DMS114 treated with DMSO at 0.1 percent for 48 hours (cell line): ENCODE results near the gene SH3GL2.
A peak's percentile ranks its signal among the peaks of the same experiment; 100 is the strongest.

Experiments
- DNase-seq: peaks from one replicate; lab custom pipeline; 2025; ENCODE audit not compliant: unreplicated experiment; lab: John Stamatoyannopoulos, UW

Gene SH3GL2

GRCh38 chr9:17578911-17579793, at the start of gene SH3GL2:
SH3GL2 (plus strand) TSS chr9:17579066.
- DNase-seq, result peak; percentile 8

GRCh38 chr9:17531642-17532254, 47.1 kb upstream of the SH3GL2 start:
- peak; percentile 22 for DNase-seq

- no peak for DNase-seq
Observed at GRCh38 chr9:17532461-17532860, 46.4 kb upstream of the SH3GL2 start.

GRCh38 chr9:17535176-17535575, 43.7 kb upstream of the SH3GL2 start:
- DNase-seq, result no peak

- DNase-seq, result no peak
Observed at GRCh38 chr9:17536027-17536426, 42.8 kb upstream of the SH3GL2 start.

GRCh38 chr9:17551023-17551422, 27.8 kb upstream of the SH3GL2 start:
- no peak for DNase-seq

GRCh38 chr9:17555362-17556054, 23.4 kb upstream of the SH3GL2 start:
- no peak for DNase-seq

GRCh38 chr9:17556255-17556654, 22.6 kb upstream of the SH3GL2 start:
- DNase-seq, result no peak

- DNase-seq, result no peak
Observed at GRCh38 chr9:17556935-17557334, 21.9 kb upstream of the SH3GL2 start.

GRCh38 chr9:17571825-17572224, 7.0 kb upstream of the SH3GL2 start:
- DNase-seq, result no peak

GRCh38 chr9:17574342-17574741, 4.5 kb upstream of the SH3GL2 start:
- no peak for DNase-seq

GRCh38 chr9:17578577-17578910, 322 bp upstream of the SH3GL2 start:
- no peak for DNase-seq

- DNase-seq, result no peak
Observed at GRCh38 chr9:17580119-17580518, 1.3 kb downstream of the SH3GL2 start.

- DNase-seq, result no peak
Observed at GRCh38 chr9:17587113-17587512, 8.2 kb downstream of the SH3GL2 start.

- no peak for DNase-seq
Observed at GRCh38 chr9:17588395-17588794, 9.5 kb downstream of the SH3GL2 start.

GRCh38 chr9:17588941-17589340, 10.1 kb downstream of the SH3GL2 start:
- DNase-seq, result no peak

GRCh38 chr9:17589771-17590170, 10.9 kb downstream of the SH3GL2 start:
- no peak for DNase-seq

GRCh38 chr9:17594961-17595360, 16.1 kb downstream of the SH3GL2 start:
- no peak for DNase-seq

GRCh38 chr9:17597977-17598376, 19.1 kb downstream of the SH3GL2 start:
- no peak for DNase-seq

- DNase-seq, result no peak
Observed at GRCh38 chr9:17600962-17601593, 22.2 kb downstream of the SH3GL2 start.

- no peak for DNase-seq
Observed at GRCh38 chr9:17604556-17604955, 25.7 kb downstream of the SH3GL2 start.
